HG02885 (cell line): ENCODE data around the gene ADCY1.
"Not testable (repeated sequence)": the region's sequence is repeated elsewhere in the genome, so short reads cannot be mapped to it uniquely, and the experiment has no call there.

Experiments used
- ATAC-seq: cut with Tn5 transposase; IDR thresholded peaks from one replicate; pipeline ENCODE4 v1.9.1; 2021; ENCODE audit warnings: mild to moderate bottlenecking; ENCODE audit not compliant: unreplicated experiment, poor library complexity

Gene ADCY1

GRCh38 chr7:45573661-45574415 is at the start of gene ADCY1:
ADCY1 (plus strand) TSS chr7:45574368; CDS start chr7:45574544, 176 bp downstream.
- ATAC-seq: peak; percentile 40

- no peak for ATAC-seq
Observed at GRCh38 chr7:45524445-45524844, 49.7 kb upstream of the ADCY1 start.

- no peak for ATAC-seq
Observed at GRCh38 chr7:45525057-45525456, 49.1 kb upstream of the ADCY1 start.

GRCh38 chr7:45543473-45543872 is 30.7 kb upstream of the ADCY1 start:
- no peak for ATAC-seq

- ATAC-seq: not testable (repeated sequence)
Observed at GRCh38 chr7:45545105-45545710, 29.0 kb upstream of the ADCY1 start.

GRCh38 chr7:45548917-45549316 is 25.3 kb upstream of the ADCY1 start:
- peak; percentile 57 for ATAC-seq

- no peak for ATAC-seq
Observed at GRCh38 chr7:45563401-45563800, 10.8 kb upstream of the ADCY1 start.

GRCh38 chr7:45563941-45564461 is 10.2 kb upstream of the ADCY1 start:
- no peak for ATAC-seq

GRCh38 chr7:45564485-45564884 is 9.7 kb upstream of the ADCY1 start:
- no peak for ATAC-seq

- no peak for ATAC-seq
Observed at GRCh38 chr7:45564886-45565455, 9.2 kb upstream of the ADCY1 start.

GRCh38 chr7:45566386-45566785 is 7.8 kb upstream of the ADCY1 start:
- no peak for ATAC-seq

- no peak for ATAC-seq
Observed at GRCh38 chr7:45566961-45567360, 7.2 kb upstream of the ADCY1 start.

GRCh38 chr7:45567713-45568112 is 6.5 kb upstream of the ADCY1 start:
- no peak for ATAC-seq

- no peak for ATAC-seq
Observed at GRCh38 chr7:45568536-45569289, 5.5 kb upstream of the ADCY1 start.

GRCh38 chr7:45569290-45569685 is 4.9 kb upstream of the ADCY1 start:
- ATAC-seq: no peak

- no peak for ATAC-seq
Observed at GRCh38 chr7:45570797-45571196, 3.4 kb upstream of the ADCY1 start.

- no peak for ATAC-seq
Observed at GRCh38 chr7:45573204-45573603, 964 bp upstream of the ADCY1 start.

GRCh38 chr7:45574416-45574668 is 174 bp downstream of the ADCY1 start:
- ATAC-seq: no peak

GRCh38 chr7:45574669-45575500 is 717 bp downstream of the ADCY1 start:
- ATAC-seq: peak; percentile 63
